ENCODE measurements around the gene SLC35F6. TPM values are rescaled to one million over a fixed set of nuclear protein-coding genes. Genes with fewer than 3 reads are reported as not detected.

SLC35F6 gene
- total RNA-seq, 1 experiment from 2014 or later, result 27.5 TPM

DNA sequence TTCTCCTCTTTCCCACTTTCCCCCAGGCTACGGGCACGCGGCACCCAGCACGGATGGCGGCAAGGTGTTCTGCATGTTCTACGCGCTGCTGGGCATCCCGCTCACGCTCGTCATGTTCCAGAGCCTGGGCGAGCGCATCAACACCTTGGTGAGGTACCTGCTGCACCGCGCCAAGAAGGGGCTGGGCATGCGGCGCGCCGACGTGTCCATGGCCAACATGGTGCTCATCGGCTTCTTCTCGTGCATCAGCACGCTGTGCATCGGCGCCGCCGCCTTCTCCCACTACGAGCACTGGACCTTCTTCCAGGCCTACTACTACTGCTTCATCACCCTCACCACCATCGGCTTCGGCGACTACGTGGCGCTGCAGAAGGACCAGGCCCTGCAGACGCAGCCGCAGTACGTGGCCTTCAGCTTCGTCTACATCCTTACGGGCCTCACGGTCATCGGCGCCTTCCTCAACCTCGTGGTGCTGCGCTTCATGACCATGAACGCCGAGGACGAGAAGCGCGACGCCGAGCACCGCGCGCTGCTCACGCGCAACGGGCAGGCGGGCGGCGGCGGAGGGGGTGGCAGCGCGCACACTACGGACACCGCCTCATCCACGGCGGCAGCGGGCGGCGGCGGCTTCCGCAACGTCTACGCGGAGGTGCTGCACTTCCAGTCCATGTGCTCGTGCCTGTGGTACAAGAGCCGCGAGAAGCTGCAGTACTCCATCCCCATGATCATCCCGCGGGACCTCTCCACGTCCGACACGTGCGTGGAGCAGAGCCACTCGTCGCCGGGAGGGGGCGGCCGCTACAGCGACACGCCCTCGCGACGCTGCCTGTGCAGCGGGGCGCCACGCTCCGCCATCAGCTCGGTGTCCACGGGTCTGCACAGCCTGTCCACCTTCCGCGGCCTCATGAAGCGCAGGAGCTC lies 36.2 kb upstream of the SLC35F6 start:
- DNase-seq (ENCODE audit: low spot score), result no peak
- in situ Hi-C loops (cut with HindIII; ENCODE audit: low sequenced_read_pairs), result no loop called here

DNA sequence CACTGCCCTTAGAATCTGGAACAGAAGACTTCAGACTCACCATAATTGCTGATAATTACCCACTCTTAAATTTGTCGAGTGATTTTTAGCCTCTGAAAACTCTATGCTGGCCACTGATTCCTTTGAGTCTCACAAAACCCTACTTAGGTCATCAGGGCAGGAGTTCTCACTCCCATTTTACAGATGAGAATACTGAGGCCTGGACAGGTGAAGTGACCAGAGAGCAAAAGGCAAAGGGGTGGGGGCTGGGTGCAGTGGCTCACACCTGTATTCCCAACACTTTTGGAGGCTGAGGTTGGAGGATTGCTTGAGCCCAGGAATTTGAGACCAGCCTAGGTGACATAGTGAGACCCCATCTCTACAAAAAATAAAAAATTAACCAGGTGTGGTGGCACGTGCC lies 34.8 kb upstream of the SLC35F6 start:
- DNase-seq (ENCODE audit: low spot score), result no peak
- in situ Hi-C loops (cut with HindIII; ENCODE audit: low sequenced_read_pairs), result no loop called here

DNA sequence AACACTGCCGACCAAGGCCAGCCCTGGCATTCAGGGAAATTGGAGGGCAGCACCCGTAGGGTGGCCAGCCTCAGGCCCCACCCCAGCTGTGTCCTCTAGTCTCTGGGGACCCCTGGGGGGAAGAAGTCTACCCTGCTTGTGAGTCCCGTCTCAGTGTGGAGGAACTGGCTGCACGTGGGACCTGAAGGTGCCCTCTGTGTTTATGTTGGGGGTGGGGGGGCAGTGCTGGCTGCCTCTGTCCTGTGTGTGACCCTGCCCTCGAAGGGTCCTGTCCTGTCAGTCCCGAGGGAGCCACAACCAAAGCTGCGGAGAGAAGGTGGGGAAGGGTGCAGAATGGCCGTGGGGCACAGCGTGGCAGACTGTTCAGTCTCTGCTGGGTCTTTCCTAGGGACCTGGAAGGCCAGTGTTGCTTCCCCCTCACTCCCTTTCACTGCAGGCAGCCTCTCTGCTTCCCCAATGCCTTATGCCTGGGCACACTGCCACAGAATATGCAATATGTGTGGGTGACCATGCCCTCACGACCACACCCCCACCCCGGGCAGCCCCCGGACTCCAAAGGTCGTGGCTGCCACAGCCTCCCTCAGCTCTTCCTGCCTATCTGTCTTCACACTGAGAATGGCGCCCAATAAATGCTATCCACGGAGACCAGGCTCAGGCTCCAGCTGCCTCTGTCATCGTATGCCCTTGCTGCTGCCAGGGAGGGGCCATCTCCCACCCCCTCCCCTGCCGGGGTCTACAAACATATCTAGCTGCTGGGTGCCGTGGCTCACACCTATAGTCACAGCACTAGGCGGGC lies 33.3 kb upstream of the SLC35F6 start:
- no peak for DNase-seq (ENCODE audit: low spot score)
- in situ Hi-C loops (cut with HindIII; ENCODE audit: low sequenced_read_pairs), result no loop called here

DNA sequence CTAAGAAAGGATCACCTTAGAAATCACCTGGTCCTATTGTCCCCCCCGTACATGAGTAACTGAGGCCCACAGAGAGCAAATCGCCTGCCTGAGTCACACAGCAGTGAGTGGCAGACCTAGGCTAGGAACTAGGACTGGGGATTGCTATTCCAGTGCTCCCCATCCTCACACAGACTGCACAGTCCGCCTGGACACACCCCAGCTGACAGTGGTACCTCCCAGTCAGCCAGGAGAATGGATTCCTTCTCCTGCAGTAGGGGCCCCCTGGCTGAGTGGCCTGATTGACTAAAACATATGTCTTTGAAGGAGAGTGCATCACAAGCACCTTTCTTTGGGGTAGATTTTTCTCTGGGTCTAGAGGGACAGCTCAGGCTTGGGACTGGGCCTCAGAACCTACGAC lies 32.4 kb upstream of the SLC35F6 start:
- in situ Hi-C loops (cut with HindIII; ENCODE audit: low sequenced_read_pairs), result no loop called here
- no peak for DNase-seq (ENCODE audit: low spot score)

DNA sequence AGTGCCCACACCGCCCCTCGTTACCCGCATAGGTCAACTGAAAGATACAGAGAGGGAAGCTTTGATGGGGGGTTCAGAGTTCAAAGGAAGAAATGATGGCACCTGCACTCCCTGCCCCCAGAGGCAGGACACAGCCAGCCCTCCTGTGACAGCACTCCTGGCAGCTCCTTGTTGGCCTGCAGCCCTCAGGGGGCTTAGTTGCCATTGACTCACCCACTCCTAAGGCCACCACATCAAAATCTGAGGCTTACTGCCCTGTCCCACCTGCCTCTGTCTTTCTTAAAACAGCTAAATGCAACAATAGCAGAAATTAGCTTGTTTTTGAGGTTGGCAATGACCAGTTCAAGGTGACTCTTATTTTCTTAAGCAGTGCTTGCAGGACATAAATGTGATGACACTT lies 31.6 kb upstream of the SLC35F6 start:
- in situ Hi-C loops (cut with HindIII; ENCODE audit: low sequenced_read_pairs), result no loop called here
- no peak for DNase-seq (ENCODE audit: low spot score)

DNA sequence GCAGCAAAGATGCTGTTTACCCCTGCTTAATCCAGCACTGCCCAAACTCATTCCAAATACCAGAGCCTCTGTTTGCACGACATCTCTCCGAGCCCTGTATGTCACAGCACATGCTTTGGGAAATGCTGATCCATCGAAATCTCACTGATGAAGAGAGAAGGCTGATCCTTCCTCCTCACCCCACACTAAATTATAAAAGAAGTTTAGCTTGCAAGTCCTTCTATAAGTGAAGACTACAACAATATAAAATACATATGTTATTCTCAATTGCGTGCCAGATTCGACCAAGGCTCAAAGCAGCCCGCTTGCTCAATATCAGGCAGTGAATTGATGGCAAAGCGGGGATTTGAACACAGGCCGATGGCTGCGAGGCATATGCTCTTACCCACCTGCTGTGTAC lies 30.7 kb upstream of the SLC35F6 start:
- no peak for DNase-seq (ENCODE audit: low spot score)
- in situ Hi-C loops (cut with HindIII; ENCODE audit: low sequenced_read_pairs), result no loop called here

DNA sequence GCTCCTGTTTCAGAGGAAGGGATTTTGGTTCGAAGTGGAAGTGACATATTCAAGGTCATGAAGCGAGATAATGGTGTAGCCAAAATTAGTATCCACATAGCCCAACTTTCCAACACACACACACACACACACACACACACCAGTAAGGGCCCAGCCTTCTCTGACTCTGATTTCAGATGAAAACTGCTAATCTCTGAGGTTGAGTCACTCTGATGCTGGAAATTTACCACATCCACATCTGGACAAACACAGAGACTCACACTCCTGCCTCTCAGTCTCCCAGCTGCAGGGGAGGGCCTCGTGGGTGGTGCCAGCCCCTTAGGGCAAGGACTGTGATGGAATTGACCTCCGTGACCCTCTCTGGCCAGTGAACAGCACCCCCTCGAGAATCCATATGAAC lies 29.0 kb upstream of the SLC35F6 start:
- no peak for DNase-seq (ENCODE audit: low spot score)

DNA sequence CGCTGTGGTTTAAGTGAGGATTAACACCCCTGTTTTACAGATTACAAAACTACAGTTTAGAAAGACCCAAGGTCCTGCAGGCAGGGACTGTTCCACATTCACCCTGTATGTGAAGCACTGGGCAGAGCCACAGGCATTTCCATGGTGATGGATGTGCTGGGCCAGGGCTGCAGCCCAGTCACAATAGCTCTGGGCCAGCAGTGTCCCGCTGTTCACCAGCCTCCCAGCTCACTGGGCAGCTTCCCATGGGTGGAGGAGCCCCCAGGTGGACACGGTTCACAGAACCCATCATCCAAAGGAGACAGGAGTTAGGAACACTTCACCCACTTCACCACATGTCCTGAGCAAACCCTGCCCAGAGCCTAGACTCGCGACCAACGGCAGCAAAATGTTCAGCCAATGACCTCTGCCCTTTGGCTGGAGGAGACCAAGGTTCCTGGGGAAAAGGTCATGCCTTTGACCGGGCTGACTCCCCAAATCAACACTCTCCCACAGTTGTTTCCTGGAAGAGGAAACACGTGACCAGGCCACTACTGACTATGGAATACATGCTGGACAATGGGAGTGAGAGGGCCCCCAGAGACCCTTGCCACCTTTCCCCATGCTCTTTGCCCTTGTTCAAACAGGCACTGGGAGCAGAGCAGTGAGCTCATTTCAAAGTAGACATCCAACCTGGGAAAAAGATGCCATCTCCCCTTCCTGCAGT lies 28.0 kb upstream of the SLC35F6 start:
- DNase-seq (ENCODE audit: low spot score), result no peak

More for the DNA sequence above, 29.0 kb upstream of the SLC35F6 start:
- in situ Hi-C loops (cut with HindIII; ENCODE audit: low sequenced_read_pairs), result no loop called here

DNA sequence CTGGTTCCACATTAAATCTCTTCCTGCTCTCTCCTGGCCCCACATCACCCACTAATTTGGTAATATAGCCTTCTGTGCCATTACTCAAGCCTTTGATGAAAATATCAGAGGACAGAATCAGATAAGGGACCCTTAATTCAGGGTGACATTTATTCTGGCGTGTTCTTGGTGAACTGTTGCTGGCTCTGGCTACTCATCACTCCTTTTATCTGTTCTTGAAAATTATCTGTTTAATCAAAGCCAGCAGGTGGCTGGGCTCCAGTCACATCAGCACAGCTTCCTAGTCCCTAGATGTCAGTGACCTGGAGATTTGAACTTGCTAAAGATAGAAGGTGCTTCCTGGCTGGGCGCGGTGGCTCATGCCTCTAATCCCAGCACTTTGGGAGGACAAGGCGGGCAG lies 26.9 kb upstream of the SLC35F6 start:
- no peak for DNase-seq (ENCODE audit: low spot score)
- in situ Hi-C loops (cut with HindIII; ENCODE audit: low sequenced_read_pairs), result no loop called here

More for the DNA sequence above, 28.0 kb upstream of the SLC35F6 start:
- in situ Hi-C loops (cut with HindIII; ENCODE audit: low sequenced_read_pairs), result no loop called here

DNA sequence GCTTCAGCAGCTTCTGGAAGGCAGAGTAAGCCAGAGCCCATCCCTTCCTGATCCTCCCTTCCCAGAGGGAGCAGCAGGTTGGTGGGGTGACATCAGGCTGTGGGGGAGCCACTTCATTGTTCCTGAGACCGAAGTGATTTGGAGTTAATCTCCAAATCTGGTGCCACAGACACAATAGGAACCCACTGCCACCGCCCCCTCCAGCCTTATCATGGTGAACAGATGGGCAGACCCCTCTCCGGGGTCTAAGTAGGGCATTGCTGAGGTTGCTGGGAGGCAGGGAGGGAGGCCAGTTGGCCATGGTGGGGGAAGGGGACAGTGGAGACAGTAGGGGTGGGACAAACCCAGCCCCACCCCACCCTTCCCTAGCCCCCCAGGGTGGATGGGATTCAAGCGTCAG lies 25.6 kb upstream of the SLC35F6 start:
- in situ Hi-C loops (cut with HindIII; ENCODE audit: low sequenced_read_pairs), result no loop called here
- DNase-seq (ENCODE audit: low spot score), result no peak

DNA sequence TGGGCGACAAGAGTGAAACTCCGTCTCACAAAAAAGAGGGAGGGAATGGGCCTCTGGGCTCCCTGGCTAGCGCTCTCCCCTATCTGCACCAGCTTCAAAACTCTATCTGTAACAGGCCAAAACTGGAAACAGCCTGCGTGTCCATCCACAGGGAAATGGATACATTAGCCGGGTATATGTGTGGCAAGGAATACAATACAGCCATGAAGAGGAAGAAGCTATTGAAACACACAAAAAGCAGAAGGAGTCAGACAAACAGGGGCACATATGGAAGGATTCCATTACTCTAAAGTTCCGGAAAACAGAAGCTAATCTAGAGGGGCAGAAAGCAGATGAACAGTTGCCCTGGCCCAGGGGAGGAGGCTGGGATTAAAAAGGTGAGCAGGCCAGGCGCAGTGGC lies 24.6 kb upstream of the SLC35F6 start:
- DNase-seq (ENCODE audit: low spot score), result no peak
- in situ Hi-C loops (cut with HindIII; ENCODE audit: low sequenced_read_pairs), result no loop called here

DNA sequence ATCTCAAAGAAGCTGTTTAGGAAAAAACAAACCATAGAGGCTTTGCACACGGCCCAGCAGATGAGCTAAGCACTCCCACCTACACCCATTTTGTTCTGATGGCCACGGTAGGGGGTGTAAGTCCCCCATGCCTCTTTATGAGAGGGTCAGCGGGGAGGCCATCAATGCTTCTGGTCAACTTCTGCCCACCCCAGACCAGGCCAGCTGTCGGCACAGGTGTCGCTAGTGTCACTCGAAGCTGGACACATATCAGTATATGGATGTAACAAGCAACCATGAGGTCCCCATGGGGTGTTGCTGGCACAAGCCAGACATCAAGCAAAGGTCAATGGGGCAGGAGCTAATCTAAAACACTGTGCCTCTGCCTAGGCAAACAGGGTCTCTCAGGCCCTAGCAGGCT lies 23.7 kb upstream of the SLC35F6 start:
- in situ Hi-C loops (cut with HindIII; ENCODE audit: low sequenced_read_pairs), result no loop called here
- no peak for DNase-seq (ENCODE audit: low spot score)

DNA sequence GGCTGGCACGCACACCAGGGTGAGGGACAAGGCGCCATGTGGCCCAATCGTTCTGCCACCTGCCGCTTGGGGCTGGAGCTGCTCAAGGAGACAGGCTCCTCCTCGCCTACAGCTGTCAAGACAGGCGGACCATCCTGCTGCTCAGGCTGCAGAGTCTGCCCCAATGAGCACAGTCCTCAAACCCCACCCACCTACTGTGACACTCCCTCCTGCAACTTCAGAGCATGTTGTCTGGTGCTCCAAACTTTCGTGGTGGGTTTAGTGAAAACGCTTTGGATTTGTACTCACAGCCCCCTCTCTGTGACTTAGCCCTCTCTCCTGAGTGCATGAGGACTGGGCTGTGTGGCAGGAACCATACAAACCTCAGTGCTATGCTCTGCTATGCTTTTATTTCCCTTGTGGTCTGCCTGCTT lies 23.2 kb upstream of the SLC35F6 start:
- in situ Hi-C loops (cut with HindIII; ENCODE audit: low sequenced_read_pairs), result no loop called here
- no peak for DNase-seq (ENCODE audit: low spot score)

DNA sequence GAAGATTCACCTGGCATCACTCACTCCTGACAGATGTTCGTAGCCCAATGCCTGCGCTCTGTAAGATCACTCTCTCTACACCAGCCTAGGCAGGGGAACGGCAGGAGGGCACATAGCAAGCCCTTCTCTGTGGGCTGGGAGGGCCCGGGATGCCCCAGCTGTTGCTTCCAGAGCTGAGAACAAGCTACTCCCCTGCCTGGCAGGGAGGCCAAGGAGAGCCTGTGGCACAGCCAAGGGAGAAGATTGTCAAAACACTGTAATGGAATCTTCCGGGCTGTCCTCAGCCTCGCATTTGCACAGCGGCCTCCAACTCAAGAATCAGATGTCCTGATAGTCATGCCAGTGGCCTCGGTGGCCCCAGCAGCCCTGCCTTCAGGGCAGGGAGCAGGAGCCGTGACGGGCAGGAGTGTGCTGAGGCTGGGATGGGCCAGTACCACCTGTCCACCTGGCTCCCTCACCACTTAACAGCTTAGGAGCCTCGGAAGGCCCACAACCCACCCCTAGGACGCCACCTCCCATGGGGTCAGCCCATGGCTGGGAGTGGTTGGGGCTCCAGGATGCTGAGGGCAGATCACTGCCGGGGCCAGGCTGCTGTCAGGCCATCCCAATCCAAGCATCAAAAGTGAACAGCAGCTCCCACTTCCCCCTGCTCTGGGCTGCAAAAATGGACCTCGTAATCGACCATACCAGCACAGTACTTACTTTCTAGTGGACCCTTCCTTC lies 21.9 kb upstream of the SLC35F6 start:
- no peak for DNase-seq (ENCODE audit: low spot score)
- in situ Hi-C loops (cut with HindIII; ENCODE audit: low sequenced_read_pairs), result no loop called here

DNA sequence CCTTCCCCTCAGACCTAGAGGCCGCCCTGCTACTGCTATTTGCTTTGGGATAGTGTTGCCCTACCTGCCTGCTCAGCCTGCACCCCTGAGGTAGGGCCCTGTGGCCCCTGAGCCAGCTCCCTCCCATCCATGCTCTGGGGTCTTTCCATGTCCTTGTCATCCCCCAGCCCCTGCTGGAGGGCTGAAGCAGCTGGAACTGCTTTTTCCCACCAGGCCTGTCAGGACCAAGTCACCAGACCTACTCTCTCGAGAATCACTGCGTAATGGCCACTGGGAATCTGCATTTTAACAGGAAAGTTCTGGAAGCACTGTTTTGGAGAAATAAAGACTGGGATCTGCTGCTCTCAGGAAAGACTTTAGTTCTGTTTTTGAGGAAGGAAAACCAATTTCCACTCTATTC lies 20.2 kb upstream of the SLC35F6 start:
- in situ Hi-C loops (cut with HindIII; ENCODE audit: low sequenced_read_pairs), result no loop called here

DNA sequence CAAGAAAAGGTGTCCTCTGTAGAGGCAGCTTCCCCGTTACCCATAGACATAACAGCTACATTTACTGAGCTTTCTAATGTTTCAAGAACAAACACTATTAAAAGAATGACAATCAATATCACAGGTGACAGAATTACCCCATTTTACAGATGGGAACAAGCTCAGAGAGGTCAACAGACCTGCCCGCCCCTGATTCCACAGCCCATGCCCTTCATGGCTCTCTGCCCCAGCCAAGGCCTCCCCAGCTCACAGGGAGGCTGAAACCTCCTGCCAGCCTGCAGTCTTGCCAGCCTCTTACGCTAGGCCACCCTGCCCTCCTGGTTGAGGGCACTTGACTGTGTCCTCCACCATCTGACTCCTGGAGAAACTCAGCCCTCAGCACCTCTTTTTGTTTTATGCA lies 19.1 kb upstream of the SLC35F6 start:
- in situ Hi-C loops (cut with HindIII; ENCODE audit: low sequenced_read_pairs), result no loop called here

More for the DNA sequence above, 20.2 kb upstream of the SLC35F6 start:
- DNase-seq (ENCODE audit: low spot score), result no peak

DNA sequence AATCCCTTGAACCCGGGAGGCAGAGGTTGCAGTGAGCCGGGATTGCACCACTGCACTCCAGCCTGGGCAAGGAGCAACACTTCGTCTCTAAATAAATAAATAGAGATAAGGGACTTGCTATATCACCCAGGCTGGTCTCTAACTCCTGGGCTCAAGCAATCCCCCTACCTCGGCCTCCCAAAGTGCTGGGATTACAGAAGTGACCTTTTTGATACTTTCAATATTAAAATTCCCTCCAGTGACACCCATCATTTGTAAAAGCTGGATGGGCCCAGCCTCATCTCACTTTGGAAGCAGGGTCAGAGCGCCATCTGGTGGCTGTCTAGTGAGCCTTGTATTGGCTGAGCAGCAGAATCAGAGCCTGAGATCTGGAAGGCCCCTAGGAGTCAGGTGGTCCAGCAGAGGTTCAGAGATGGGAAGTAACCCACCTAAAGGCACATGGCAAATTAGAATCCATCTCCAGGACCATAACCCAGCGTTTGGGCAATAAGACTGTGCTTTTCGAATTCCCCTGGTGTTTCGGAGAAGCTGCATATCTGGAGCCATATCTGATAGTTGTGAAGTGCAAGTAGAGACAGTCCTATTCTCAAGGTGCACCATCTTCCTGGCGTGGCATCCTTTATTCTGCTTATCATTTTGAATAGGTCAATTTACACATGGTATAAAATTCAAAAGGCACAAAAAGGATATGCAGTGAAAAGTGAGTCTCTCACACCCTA lies 18.3 kb upstream of the SLC35F6 start:
- DNase-seq (ENCODE audit: low spot score), result peak; percentile 87
- in situ Hi-C loops (cut with HindIII; ENCODE audit: low sequenced_read_pairs), result no loop called here

More for the DNA sequence above, 19.1 kb upstream of the SLC35F6 start:
- no peak for DNase-seq (ENCODE audit: low spot score)

DNA sequence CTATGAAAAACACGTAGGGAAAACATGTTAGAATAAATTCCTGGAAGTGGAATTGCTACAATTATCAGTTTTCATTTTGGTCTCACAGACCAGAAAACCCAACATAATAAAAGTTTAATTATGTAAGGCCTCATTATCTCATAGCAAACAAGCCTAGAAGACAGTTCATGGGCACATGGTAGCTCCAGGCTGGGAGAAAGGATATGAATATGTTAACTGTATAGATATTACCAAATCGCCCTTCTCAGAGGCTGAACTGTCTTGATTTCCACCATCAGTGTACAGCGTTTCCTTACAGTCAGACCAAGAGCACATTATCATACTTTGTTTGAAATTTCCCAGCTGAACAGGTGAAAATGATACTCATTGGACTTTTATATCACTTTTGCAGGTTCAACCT lies 17.1 kb upstream of the SLC35F6 start:
- in situ Hi-C loops (cut with HindIII; ENCODE audit: low sequenced_read_pairs), result no loop called here
- no peak for DNase-seq (ENCODE audit: low spot score)
